KMS-11 (cell line): ENCODE data around the gene TIPIN.

Source experiments
- H2AFZ ChIP-seq: fragments of 200-600 bp; sonication (generic); 2 replicates; pipeline ENCODE4 v1.6.1; 2016; ENCODE audit warnings: antibody characterized with exemption, mixed run types, low read depth
- H3K27ac ChIP-seq: fragments of 200-600 bp; sonication (generic); 2 replicates; pipeline ENCODE4 v1.6.1; 2016; ENCODE audit warnings: mild to moderate bottlenecking, mixed run types
- H3K27me3 ChIP-seq: fragments of 200-600 bp; sonication (generic); 2 replicates; pipeline ENCODE4 v1.6.1; 2017; ENCODE audit warnings: mild to moderate bottlenecking, low read depth, mixed run types, moderate library complexity; ENCODE audit not compliant: insufficient read depth
- H3K36me3 ChIP-seq: fragments of 200-600 bp; sonication (generic); 2 replicates; pipeline ENCODE4 v1.6.1; 2017; ENCODE audit warnings: mild to moderate bottlenecking, mixed run types; ENCODE audit not compliant: insufficient read depth
- H3K4me1 ChIP-seq: fragments of 200-600 bp; sonication (generic); 2 replicates; pipeline ENCODE4 v1.6.1; 2016; ENCODE audit warnings: mild to moderate bottlenecking, low read depth, mixed run types; ENCODE audit not compliant: poor library complexity, severe bottlenecking
- H3K4me2 ChIP-seq: fragments of 200-600 bp; sonication (generic); 2 replicates; pipeline ENCODE4 v1.7.0; 2016; ENCODE audit warnings: mild to moderate bottlenecking, mixed run types
- H3K4me3 ChIP-seq: fragments of 200-600 bp; sonication (generic); IDR thresholded peaks from 2 replicates; pipeline ENCODE4 v1.6.1; 2017; ENCODE audit warnings: low read depth, low read length, mixed read lengths; ENCODE audit not compliant: insufficient read depth
- H3K79me2 ChIP-seq: fragments of 200-600 bp; sonication (generic); 2 replicates; pipeline ENCODE4 v1.6.1; 2016; ENCODE audit warnings: low read depth, mixed run types; ENCODE audit not compliant: insufficient read depth
- H3K9ac ChIP-seq: fragments of 200-600 bp; sonication (generic); 2 replicates; pipeline ENCODE4 v1.6.1; 2016; ENCODE audit warnings: mild to moderate bottlenecking, mixed run types
- H4K20me1 ChIP-seq: fragments of 200-600 bp; sonication (generic); 2 replicates; pipeline ENCODE4 v1.6.1; 2016; ENCODE audit warnings: mild to moderate bottlenecking, mixed run types; ENCODE audit not compliant: insufficient read depth
- CTCF ChIP-seq: fragments of 200-600 bp; sonication (generic); conservative IDR thresholded peaks from 2 replicates; pipeline ENCODE4 v1.6.1; 2017; ENCODE audit warnings: low read depth, mild to moderate bottlenecking, antibody characterized with exemption, low read length, moderate library complexity, mixed read lengths

TIPIN gene

GRCh38 chr15:66404122-66404521, 47.6 kb upstream of the TIPIN start:
- Histone ChIP-seq H2AFZ (no peak overlapping the region), H4K20me1 (peaks cover 6% of the 10 kb centered on the region; the same call in 1 of the 2 replicates), H3K4me3 (no peak overlapping the region), H3K27me3 (no peaks in the 10 kb centered on the region), H3K4me1 (peaks cover 28% of the 10 kb centered on the region), H3K9ac (no peak overlapping the region), H3K4me2 (no peak overlapping the region), H3K79me2 (peaks cover 43% of the 10 kb centered on the region; the same call in 1 of the 2 replicates), H3K36me3 (no peaks in the 10 kb centered on the region), H3K27ac (no peak overlapping the region)
- TF ChIP-seq CTCF: no peak

DNA sequence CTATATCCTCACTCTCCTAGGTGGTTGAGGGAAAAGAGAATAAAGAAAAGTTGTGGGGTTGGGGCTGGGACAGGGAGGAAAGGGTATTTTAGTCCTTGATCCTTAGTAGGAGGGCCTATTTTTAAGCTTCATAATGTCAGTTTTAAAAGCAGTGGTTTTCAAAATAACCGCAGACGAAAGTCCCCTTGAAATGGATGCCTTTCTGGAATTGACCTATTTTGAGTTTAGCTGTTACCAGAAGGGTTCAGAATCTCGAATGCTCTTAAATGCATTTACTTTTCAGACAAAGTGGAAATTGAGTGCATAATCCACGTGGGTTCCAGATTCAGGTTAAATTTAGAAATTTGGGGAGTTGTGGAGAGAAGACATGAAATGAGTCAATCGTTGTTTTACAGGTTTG, 46.8 kb upstream of the TIPIN start:
- Histone ChIP-seq H3K27me3 (no peaks in the 10 kb centered on the region), H3K4me2 (no peak overlapping the region), H4K20me1 (peaks cover 6% of the 10 kb centered on the region; the same call in 1 of the 2 replicates), H3K27ac (no peak overlapping the region), H3K4me1 (peaks cover 21% of the 10 kb centered on the region), H3K4me3 (no peak overlapping the region), H3K9ac (no peak overlapping the region), H3K36me3 (no peaks in the 10 kb centered on the region), H3K79me2 (peaks cover 43% of the 10 kb centered on the region; the same call in 1 of the 2 replicates), H2AFZ (no peak overlapping the region)
- TF ChIP-seq CTCF: no peak

GRCh38 chr15:66402761-66403284, 46.3 kb upstream of the TIPIN start:
- no peak for TF ChIP-seq CTCF
- no peak overlapping the region for H3K27ac ChIP-seq

DNA sequence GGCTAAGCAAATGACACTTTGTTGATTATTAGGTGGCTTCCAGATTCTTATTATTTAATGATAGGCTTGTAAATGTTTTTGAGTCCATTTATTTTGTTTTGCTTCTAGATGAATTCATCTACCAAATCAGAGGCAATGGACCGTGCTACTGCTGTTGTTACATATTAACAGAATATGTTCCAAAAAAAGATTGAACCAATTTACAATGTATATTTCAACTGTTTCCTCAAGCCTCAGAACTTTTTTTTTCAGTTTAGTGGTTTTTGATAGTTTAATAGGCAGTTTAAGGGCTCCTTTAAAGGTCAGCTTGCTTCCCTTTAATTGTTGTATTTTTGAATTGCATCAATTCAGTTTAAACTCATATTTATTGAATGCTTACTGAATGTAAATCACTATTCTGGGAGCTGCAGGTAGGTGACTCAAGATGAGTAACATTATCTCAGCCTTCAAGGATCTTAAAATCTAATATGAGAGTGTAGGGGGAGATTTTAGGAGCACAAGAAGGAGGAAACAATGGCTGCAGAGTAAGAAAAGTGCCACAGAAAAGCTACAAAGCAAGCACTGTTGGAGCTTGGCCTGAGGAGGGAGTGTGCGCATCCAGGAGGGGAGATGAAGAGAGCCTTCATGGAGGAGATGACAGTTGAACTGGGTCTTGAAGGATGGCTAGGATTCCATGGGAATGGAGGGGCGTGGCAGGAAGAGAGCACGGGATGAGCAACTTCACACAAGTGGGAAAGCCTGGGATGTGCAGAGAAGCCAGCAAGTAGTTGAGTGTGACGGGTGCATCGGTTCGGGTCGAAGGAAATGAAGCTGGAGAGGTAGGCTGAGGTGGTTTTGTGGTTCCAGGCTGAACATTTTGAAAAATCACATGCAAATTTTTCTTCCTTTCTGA, 44.9 kb upstream of the TIPIN start:
- Histone ChIP-seq H3K4me1 (peaks cover 21% of the 10 kb centered on the region), H3K4me2 (no peak overlapping the region), H3K79me2 (peaks cover 43% of the 10 kb centered on the region; the same call in 1 of the 2 replicates), H2AFZ (no peak overlapping the region), H3K9ac (no peak overlapping the region), H3K4me3 (no peak overlapping the region), H4K20me1 (0 out of 2 replicates have a peak, but pooled peaks cover 6% of the 10 kb centered on the region), H3K36me3 (no peaks in the 10 kb centered on the region), H3K27ac (no peak overlapping the region), H3K27me3 (no peaks in the 10 kb centered on the region)
- no peak for TF ChIP-seq CTCF

More at GRCh38 chr15:66402761-66403284, 46.3 kb upstream of the TIPIN start:
- Histone ChIP-seq H4K20me1 (peaks cover 6% of the 10 kb centered on the region; the same call in 1 of the 2 replicates), H3K4me2 (no peak overlapping the region), H3K79me2 (peaks cover 43% of the 10 kb centered on the region; the same call in 1 of the 2 replicates), H3K36me3 (no peaks in the 10 kb centered on the region), H2AFZ (no peak overlapping the region), H3K4me3 (no peak overlapping the region), H3K27me3 (no peaks in the 10 kb centered on the region), H3K4me1 (peaks cover 21% of the 10 kb centered on the region), H3K9ac (no peak overlapping the region)
